T-cell (primary cell): ENCODE measurements around the gene SPIN2B. TPM values are rescaled to one million over a fixed set of nuclear protein-coding genes. Genes with fewer than 3 reads are reported as not detected.
"Not testable (repeated sequence)": the region's sequence is repeated elsewhere in the genome, so short reads cannot be mapped to it uniquely, and the experiment has no call there.

ENCODE experiments used
- ATAC-seq, 4 experiments: fragments of 200-7000 bp in 3 of 4; fragments of 150-1000 bp in 1 of 4; cut with Tn5 transposase; replicated peaks in 1 of 4; 1 replicate in 3 of 4; 2 replicates in 1 of 4; pipeline ENCODE4 v1.10.0; 2021; ENCODE audit warnings: moderate library complexity in 3 of 4, mild to moderate bottlenecking in 2 of 4, moderate number of reproducible peaks in 1 of 4
- CTCF ChIA-PET, 2 donors: fragments of 300-600 bp; sonication (Branson Sonifier 250); formaldehyde crosslinking; loops; one replicate each; lab custom pipeline; 2022; ENCODE audit warnings: antibody characterized with exemption in 2 of 2; lab: Charles Lee
- POLR2A ChIA-PET, 2 donors: fragments of 300-600 bp; sonication (Branson Sonifier 250); formaldehyde crosslinking; loops; one replicate each; lab custom pipeline; 2022; ENCODE audit warnings: antibody characterized with exemption in 2 of 2; lab: Charles Lee
- DNase-seq, 35 experiments: peaks; one replicate each; pipeline versions ENCODE4 v3.0.0 to v3.0.0-alpha.2; 2013 to 2023
- H3K27ac ChIP-seq: one replicate; pipeline ENCODE4 v1.5.1; 2013; ENCODE audit warnings: low read length
- H3K27me3 ChIP-seq, 2 experiments: replicated peaks in 1 of 2; 1 replicate in 1 of 2; 2 replicates in 1 of 2; pipeline versions ENCODE4 v1.6.1 to v1.7.0; 2013; ENCODE audit warnings: low read length in 1 of 2, mixed read lengths in 1 of 2; ENCODE audit not compliant: control insufficient read depth in 2 of 2, insufficient read depth in 2 of 2; ENCODE audit errors: extremely low read depth in 1 of 2
- H3K36me3 ChIP-seq, 2 donors: 1 replicate in 1 of 2; 2 replicates in 1 of 2; pipeline versions ENCODE4 v1.6.1 to v1.7.0; 2013; ENCODE audit warnings: low read length in 1 of 2; ENCODE audit not compliant: control insufficient read depth in 2 of 2, insufficient read depth in 1 of 2; ENCODE audit errors: extremely low read depth in 1 of 2
- H3K4me1 ChIP-seq, 2 experiments: 1 replicate in 1 of 2; 2 replicates in 1 of 2; pipeline versions ENCODE4 v1.6.1 to v1.7.0; 2013; ENCODE audit warnings: low read length in 2 of 2, mixed read lengths in 1 of 2; ENCODE audit not compliant: insufficient read depth in 2 of 2, control insufficient read depth in 1 of 2; ENCODE audit errors: extremely low read depth in 1 of 2
- H3K4me3 ChIP-seq, 2 donors: 1 replicate in 1 of 2; 2 replicates in 1 of 2; pipeline versions ENCODE4 v1.5.1 to v1.7.0; 2013; ENCODE audit warnings: mild to moderate bottlenecking in 2 of 2, low read length in 1 of 2, moderate library complexity in 1 of 2; ENCODE audit not compliant: control insufficient read depth in 1 of 2; ENCODE audit errors: extremely low read depth in 1 of 2
- H3K9me3 ChIP-seq: 2 replicates; pipeline ENCODE4 v1.7.0; 2013
- H3K27ac Mint-ChIP-seq, 2 donors: one replicate each; pipeline ENCODE4 v1.8.0; 2020 to 2021; ENCODE audit warnings: mild to moderate bottlenecking in 2 of 2, mixed read lengths in 2 of 2
- H3K27me3 Mint-ChIP-seq, 2 donors: one replicate each; pipeline ENCODE4 v1.8.0; 2021 to 2022; ENCODE audit warnings: mixed read lengths in 2 of 2
- H3K36me3 Mint-ChIP-seq: one replicate; pipeline ENCODE4 v1.8.0; 2021; ENCODE audit warnings: mixed read lengths
- H3K4me1 Mint-ChIP-seq, 3 donors: one replicate each; pipeline ENCODE4 v1.8.0; 2020 to 2022; ENCODE audit warnings: mixed read lengths in 3 of 3, mild to moderate bottlenecking in 1 of 3
- H3K4me3 Mint-ChIP-seq, 3 donors: one replicate each; pipeline ENCODE4 v1.8.0; 2020 to 2022; ENCODE audit warnings: mild to moderate bottlenecking in 3 of 3, mixed read lengths in 3 of 3, moderate library complexity in 3 of 3
- H3K9me3 Mint-ChIP-seq, 3 donors: one replicate each; pipeline ENCODE4 v1.8.0; 2020 to 2022; ENCODE audit warnings: mixed read lengths in 3 of 3
- WGBS: methylation state at CpG from one replicate; pipeline ENCODE4 v1.1.5; 2013; ENCODE audit warnings: missing lambda C conversion rate; ENCODE audit not compliant: insufficient coverage; 5-methylcytosine and 5-hydroxymethylcytosine counted together
- total RNA-seq, 35 experiments: library from RNA in 6 of 35; stranded (reverse) in 6 of 35; fragments of 120-200 nt in 1 of 35; gene quantifications; one replicate each; pipeline versions ENCODE4 v1.2.1 to v1.2.4 and lab custom pipeline; 2013 to 2026

Gene SPIN2B
- total RNA-seq, 5 donors from 2014 or later (not counting 1 experiment from before 2014, with no cell fraction given), result 11.4 to 17.7 (median 12.7) TPM

DNA sequence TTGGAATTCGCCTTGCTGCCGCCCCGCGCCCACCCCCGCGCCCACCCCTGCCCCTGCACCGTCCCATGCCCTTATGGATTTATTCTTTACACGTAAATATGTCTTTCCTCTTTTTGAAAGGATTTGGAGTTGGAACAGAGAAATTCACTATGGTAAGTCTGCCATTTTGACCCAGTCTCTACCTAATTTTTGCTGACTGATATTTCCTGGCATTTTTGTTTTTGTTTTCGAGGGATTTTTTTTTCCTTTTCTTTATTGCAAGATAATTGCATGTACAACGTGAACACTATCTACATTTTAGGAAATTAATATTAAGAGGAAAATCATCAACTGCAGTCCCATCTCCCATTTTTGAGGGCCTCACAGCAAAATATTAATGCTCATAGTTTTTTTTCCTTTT, 468 bp upstream of the SPIN2B start:
- Histone ChIP-seq H3K4me1 (peaks cover 2 to 3% of the 10 kb centered on the region in 2 experiments), H3K9me3 (no peaks in the 10 kb centered on the region), H3K27ac (peak overlapping the region; percentile 41), H3K27me3 (no peaks in the 10 kb centered on the region), H3K4me3 (peak overlapping the region in 1 of 2 donors; percentile 76), H3K36me3 (no peaks in the 10 kb centered on the region)
- no peak for DNase-seq
- peaks cover 10 to 24% (median 16%) of the 10 kb centered on the region in 3 donors for H3K4me1 Mint-ChIP-seq
- peak overlapping the region; percentile 84 to 94 (median 92) for H3K4me3 Mint-ChIP-seq
- no peaks in the 10 kb centered on the region for H3K9me3 Mint-ChIP-seq
- peaks cover 6% of the 10 kb centered on the region for H3K36me3 Mint-ChIP-seq
- no CpG with 5 or more reads among the region's 10 CpGs for WGBS
- no peak for ATAC-seq
- peak overlapping the region; percentile 89 to 92 for H3K27ac Mint-ChIP-seq
- POLR2A ChIA-PET, result no interaction called here
- peaks cover 0 to 13% of the 10 kb centered on the region in 2 donors for H3K27me3 Mint-ChIP-seq
- CTCF ChIA-PET, result no interaction called here

DNA sequence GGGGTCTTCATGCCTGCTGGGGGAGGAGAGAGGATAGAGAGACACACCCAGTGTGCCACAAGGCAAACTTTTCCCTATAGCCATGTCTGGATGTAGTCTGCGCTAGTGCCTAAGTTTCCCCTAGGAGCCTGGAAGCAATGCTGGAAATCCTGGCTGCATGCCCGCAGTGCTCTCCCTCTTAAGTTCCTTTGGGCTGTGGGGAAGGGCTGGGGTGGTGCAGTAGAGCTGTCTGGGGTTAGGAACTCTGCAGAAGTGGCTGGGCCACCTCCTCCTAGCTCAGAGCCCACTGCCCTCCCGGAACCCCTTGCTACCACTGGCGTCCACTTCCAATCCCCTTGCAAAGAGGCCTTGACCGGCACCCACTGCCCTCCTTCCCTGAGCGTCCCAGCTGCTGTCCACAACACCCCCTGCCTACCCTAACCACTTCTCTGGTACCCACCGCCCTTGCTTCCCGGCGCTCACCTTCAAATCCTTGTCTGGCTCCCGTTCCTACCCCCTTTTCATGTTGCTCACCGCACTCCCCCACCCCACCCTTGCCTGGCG, 658 bp downstream of the SPIN2B start:
- peaks cover 10 to 24% (median 16%) of the 10 kb centered on the region in 3 donors for H3K4me1 Mint-ChIP-seq
- H3K27ac ChIP-seq, H3K4me1 ChIP-seq, H3K27me3 ChIP-seq, POLR2A ChIA-PET, H3K9me3 Mint-ChIP-seq, H3K36me3 ChIP-seq, H3K27me3 Mint-ChIP-seq, H3K9me3 ChIP-seq, ATAC-seq, CTCF ChIA-PET: not testable (repeated sequence)
- peak in 1 of 35 experiments; percentile 2 for DNase-seq
- 12% methylated on average over 5 of the region's 12 CpGs for WGBS
- H3K4me3 ChIP-seq, result peak overlapping the region; percentile 44 to 76
- peak overlapping the region; percentile 89 to 92 for H3K27ac Mint-ChIP-seq
- H3K4me3 Mint-ChIP-seq, result peak overlapping the region; percentile 84 to 94 (median 92)
- H3K36me3 Mint-ChIP-seq, result peaks cover 13% of the 10 kb centered on the region

DNA sequence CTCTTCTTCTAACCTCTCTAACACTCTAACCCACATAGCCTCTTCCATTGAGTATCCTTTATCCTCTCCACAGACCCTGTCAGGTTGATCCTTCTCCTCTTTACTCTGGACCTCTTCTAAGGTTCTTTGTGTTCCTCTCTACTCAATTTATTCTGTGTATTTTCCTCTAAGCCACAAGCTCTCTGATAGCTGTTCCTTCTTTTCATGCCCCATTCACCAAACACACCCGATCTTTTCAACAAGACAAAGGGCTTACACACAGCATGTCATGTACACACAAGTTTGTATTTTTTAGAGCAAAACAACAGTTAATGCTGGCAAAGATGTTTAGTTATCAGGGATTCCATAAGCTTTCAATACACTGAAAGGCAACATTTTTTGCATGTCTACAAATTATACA, 1.9 kb downstream of the SPIN2B start:
- peak overlapping the region in 1 of 2 donors; percentile 10 for H3K27ac Mint-ChIP-seq
- POLR2A ChIA-PET, result no interaction called here
- Histone ChIP-seq H3K4me3 (no peak overlapping the region), H3K27me3 (no peaks in the 10 kb centered on the region), H3K4me1 (peaks cover 2 to 3% of the 10 kb centered on the region in 2 experiments), H3K27ac (no peak overlapping the region), H3K36me3 (no peaks in the 10 kb centered on the region), H3K9me3 (no peaks in the 10 kb centered on the region)
- DNase-seq, result no peak
- peaks cover 24% of the 10 kb centered on the region for H3K36me3 Mint-ChIP-seq
- peaks cover 0 to 10% of the 10 kb centered on the region in 2 donors for H3K27me3 Mint-ChIP-seq
- CTCF ChIA-PET, result no interaction called here
- H3K4me1 Mint-ChIP-seq, result peaks cover 8 to 19% (median 16%) of the 10 kb centered on the region in 3 donors
- no peaks in the 10 kb centered on the region for H3K9me3 Mint-ChIP-seq
- no CpG with 5 or more reads among the region's 1 CpG for WGBS
- ATAC-seq, result no peak
- H3K4me3 Mint-ChIP-seq, result peak overlapping the region in 1 of 3 donors; percentile 14

DNA sequence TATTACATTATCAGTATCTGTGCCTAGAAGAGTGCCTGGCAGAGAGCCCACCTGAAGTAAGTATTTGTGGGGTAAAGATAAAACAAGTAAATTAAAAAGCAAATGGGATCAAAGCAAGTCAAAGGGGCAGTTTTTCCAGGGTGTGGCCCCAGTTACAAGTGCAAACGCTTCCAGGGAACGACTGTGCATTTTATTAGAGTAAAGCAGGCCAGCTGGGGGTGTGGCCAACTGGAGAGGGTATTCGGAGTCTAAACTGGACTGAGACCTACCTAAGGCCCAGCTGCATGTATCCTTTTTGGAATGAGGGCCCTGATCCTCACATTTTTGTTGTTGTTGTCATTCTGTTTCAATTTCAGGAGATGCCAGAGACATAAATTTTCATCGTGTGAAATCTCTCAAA, 3.8 kb downstream of the SPIN2B start:
- H3K27ac Mint-ChIP-seq, H3K9me3 Mint-ChIP-seq, H3K27me3 ChIP-seq, CTCF ChIA-PET, H3K4me3 Mint-ChIP-seq, H3K27ac ChIP-seq, H3K4me1 ChIP-seq, H3K27me3 Mint-ChIP-seq, DNase-seq, POLR2A ChIA-PET, H3K9me3 ChIP-seq, H3K4me3 ChIP-seq, H3K36me3 ChIP-seq, ATAC-seq: not testable (repeated sequence)
- WGBS, result no CpG with 5 or more reads among the region's 4 CpGs
- peaks cover 32% of the 10 kb centered on the region for H3K36me3 Mint-ChIP-seq
- peaks cover 8 to 17% (median 16%) of the 10 kb centered on the region in 3 donors for H3K4me1 Mint-ChIP-seq

DNA sequence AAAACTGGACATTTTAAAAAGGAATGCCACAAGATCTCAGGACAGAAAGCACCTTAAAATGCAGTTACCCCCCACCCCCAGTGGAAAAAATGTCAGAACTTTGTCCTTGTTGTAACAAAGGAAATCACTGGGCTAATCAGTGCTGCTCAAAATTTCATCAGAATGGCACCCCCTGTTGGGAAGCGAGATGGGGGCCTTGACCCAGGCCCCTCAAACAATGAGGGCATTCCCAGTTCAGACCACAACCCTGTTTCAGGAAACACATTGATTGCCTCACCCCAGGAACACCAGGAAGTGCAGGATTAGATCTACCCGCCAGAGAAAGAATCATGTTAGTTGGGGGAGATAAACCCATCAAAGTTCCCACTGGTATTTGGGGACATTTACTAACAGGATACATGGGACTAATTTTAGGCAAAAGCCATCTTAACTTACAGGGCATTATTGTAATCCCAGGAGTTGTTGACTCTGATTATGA, 16.4 kb downstream of the SPIN2B start:
- Histone ChIP-seq H3K4me1 (no peaks in the 10 kb centered on the region), H3K4me3 (no peak overlapping the region), H3K36me3 (no peaks in the 10 kb centered on the region), H3K9me3 (no peaks in the 10 kb centered on the region), H3K27ac (no peak overlapping the region), H3K27me3 (no peaks in the 10 kb centered on the region)
- DNase-seq (no peak), ATAC-seq (no peak)
- WGBS, result no CpG with 5 or more reads among the region's 2 CpGs
- ChIA-PET POLR2A (no interaction called here), CTCF (interaction anchor here in 1 of 2 donors (0.7 kb wide), 1 partner anchor 21 kb away, joined by 4 read pairs; no protein-coding TSS in a partner anchor)
- peaks cover 0 to 7% of the 10 kb centered on the region in 2 donors for H3K27me3 Mint-ChIP-seq
- H3K36me3 Mint-ChIP-seq, result peaks cover 37% of the 10 kb centered on the region
- H3K27ac Mint-ChIP-seq, result no peak overlapping the region
- peaks cover 0 to 5% (median 2%) of the 10 kb centered on the region in 3 donors for H3K9me3 Mint-ChIP-seq
- H3K4me1 Mint-ChIP-seq, result peaks cover 0 to 6% (median 6%) of the 10 kb centered on the region in 3 donors
- H3K4me3 Mint-ChIP-seq, result no peak overlapping the region

DNA sequence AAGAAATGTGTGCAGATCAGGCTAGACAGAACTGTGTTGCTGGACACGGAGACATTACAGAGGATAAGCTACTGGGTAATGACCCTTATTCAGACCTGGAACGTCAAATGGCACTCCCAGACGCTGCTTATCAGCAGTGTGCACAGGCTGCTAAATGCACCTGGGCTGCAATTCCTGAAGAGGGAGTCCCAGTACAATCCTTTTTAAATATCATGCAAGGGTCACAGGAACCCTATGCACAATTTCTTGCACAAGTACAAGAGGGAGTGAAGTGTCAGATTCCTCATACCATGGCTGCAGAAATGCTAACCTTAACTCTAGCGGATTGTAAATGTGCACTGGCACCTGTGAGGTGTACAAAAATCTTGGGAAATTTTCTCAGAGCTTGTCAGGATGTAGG, 16.9 kb downstream of the SPIN2B start:
- no peak overlapping the region for H3K27ac ChIP-seq
- no peaks in the 10 kb centered on the region for H3K4me1 ChIP-seq
- ATAC-seq (no peak), DNase-seq (no peak)
- no peaks in the 10 kb centered on the region for H3K36me3 ChIP-seq
- ChIA-PET POLR2A (no interaction called here), CTCF (no interaction called here)
- no peaks in the 10 kb centered on the region for H3K27me3 ChIP-seq
- H3K9me3 Mint-ChIP-seq, result peaks cover 0 to 5% (median 2%) of the 10 kb centered on the region in 3 donors
- peaks cover 0 to 6% (median 6%) of the 10 kb centered on the region in 3 donors for H3K4me1 Mint-ChIP-seq
- WGBS, result 93% methylated on average over 3 of the region's 4 CpGs
- H3K36me3 Mint-ChIP-seq, result peaks cover 37% of the 10 kb centered on the region
- H3K27me3 Mint-ChIP-seq, result peaks cover 0 to 8% of the 10 kb centered on the region in 2 donors
- H3K9me3 ChIP-seq, result no peaks in the 10 kb centered on the region
- no peak overlapping the region for H3K4me3 Mint-ChIP-seq
- no peak overlapping the region for H3K4me3 ChIP-seq
- no peak overlapping the region for H3K27ac Mint-ChIP-seq
